ENCODE measurements around the gene CRISPLD2.
"Not testable (repeated sequence)": the region's sequence is repeated elsewhere in the genome, so short reads cannot be mapped to it uniquely, and the experiment has no call there.

Gene CRISPLD2

DNA sequence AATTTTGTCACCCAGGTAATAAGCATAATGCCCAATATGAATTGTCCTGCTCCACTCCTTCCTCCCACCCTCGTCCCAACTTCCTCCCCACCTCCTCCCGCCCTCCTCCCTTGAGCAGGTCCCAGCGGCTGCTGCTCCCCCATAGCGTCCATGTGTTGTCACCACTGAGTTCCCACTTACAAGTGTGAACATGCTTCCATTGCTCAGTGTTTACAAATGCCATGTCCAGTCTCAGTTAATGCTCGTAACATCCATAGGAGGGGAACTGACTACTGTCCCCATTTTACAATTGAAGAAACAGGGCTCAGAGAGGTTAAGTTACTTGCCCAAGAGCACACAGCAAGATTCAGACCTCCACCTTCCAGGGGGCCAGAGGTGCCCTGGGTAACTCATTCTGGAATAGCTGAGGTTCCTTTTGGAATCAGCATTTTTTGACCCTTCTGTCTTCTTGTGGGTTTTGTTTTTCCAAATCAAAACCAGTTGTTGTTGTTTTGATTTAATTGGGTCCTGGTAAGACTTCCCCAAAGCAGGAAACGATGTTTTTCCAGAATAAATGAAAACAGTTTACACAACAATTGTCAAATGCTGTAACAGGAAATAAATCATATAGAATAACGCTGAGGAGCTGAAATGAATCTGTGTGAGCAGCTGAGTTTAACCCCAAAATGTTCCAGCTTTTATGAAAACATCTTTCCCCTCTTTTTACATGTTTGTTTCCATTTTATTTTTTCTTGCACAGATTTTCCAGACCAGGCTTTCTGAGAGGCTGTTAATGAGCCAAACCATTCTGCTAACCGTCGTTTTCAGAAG is 117.6 kb downstream of the CRISPLD2 start:
- no peak for FAIRE-seq

DNA sequence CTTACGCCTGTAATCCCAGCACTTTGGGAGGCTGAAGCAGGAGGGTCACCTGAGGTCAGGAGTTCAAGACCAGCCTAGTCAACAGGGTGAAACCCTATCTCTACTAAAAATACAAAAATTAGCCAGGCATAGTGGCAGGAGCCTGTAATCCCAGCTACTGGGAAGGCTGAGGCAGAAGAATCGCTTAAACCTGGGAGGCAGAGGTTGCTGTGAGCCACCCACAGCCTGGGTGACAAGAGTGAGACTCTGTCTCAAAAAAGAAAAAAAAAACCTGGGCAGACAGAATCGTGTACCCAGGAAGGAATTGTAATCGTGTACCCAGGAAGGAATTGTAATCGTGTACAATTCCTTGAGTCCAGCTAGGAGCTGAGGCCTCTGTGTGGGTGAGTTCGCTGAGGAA is 118.8 kb downstream of the CRISPLD2 start:
- FAIRE-seq, result not testable (repeated sequence)

DNA sequence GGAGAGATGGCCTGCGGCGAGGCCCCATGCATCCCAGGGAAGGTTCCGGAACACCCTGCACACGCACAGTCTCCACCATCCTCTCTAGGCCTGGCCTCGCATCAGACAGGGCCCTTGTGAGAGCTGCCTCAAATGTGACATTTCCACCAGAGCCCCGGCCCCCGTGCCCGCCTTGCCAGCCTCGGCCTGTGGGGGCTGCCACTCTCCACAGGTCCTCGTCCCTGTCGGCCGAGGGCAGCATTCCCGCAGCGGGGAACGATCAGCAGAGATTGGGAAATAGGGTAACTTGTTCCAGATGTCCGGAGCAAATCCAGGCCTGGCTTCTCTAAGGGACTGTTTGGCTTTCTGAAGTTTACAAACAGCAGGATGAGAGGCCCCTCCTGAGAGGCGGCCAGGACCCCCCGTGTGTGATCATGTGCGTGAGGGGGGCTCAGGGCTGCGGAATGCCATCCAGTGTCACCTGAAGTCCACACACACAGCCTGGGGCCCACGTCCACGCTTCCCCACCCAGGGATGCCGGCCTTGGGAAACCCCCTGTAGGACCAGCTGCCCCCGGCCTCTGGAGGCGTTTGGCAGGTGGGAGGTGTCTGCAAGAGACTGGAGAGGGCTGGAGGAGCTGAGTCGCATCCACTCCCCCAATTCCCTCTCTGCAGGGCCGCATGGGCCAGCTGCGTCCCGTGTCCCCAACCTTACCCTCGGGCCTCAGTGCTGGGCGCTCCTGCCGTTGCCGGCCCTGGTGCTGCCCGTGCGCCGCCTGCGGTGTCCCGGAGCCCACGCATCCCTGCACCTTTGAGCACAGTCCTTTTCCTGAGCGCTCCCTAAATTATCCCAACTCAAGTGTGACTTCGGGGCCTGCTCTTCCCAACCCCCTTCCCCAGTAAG is 121.1 kb downstream of the CRISPLD2 start:
- FAIRE-seq, result no peak

DNA sequence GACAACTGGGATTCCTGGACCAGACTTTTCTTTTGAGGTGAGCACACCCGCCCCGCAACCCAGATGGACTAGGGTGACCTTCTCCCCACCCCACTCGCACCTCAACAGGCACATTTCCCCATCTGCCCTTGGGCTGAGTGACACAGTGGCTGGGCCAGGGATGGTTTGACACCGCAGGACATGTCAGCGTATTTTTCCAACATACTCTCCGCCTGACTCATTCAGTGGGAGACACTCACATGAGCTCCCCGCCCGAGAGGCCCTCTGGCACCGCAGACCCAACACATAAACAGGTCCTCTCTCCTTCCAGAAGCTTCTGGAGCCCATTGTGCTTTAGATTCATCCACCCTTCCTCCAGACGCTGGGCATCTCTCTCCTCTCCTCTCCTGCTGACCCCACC is 122.1 kb downstream of the CRISPLD2 start:
- no peak for FAIRE-seq

DNA sequence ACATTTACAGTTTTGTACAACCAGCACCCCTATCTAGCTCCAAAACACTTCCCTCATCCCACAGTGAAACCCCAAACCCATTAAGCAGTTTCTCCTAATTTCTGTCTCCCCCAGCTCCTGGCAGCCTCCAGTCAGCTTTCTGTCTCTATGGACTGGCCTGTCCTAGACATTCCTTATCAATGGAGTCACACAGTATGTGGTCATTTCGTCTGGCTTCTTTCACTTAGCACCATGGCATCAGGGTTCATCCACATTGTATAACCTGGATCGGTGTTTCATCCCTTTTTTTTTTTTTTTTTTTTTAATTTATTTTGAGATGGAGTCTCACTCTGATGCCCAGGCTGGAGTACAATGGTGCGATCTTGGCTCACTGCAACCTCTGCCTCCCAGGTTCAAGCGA is 123.0 kb downstream of the CRISPLD2 start:
- no peak for FAIRE-seq

DNA sequence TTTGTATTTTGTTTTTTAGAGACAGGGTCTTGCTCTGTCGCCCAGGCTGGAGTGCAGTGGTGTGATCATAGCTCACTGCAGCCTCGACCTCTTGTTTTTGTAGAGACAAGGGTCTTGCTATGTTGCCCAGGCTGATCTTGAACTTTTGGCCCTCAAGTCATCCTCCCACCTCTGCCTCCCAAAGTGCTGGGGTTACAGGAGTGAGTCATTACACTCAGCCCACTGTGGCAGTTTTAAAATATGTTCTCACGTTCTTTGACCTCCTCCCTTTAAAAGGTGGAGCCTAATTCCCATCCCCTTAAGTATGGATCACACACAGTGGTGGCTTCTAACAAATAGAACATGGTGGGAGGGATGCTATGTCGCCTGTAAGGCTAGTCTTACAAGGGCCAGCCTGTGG is 123.8 kb downstream of the CRISPLD2 start:
- FAIRE-seq, result no peak

DNA sequence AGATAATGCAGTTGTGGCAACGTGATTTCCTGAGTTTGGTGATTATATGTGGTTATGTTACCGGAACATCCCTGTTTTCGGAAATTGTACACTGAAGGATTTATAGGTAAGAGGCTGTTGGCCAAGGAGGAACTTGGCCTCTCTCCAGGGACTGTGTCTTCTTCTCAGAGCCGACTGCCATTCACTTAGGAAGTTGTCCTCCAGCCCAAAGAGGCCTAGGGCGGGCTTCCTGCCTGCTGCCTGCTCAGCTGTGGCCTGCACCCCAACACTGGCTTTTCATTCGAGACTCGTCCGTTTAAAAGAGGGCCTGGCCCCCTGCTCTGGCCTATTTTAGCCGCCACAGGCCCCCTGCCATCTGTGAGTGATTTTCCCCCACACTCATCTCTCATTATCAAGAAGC is 127.2 kb downstream of the CRISPLD2 start:
- FAIRE-seq, result no peak

GRCh38 chr16:84947996-84948850 is 128.4 kb downstream of the CRISPLD2 start:
- FAIRE-seq, result no peak

DNA sequence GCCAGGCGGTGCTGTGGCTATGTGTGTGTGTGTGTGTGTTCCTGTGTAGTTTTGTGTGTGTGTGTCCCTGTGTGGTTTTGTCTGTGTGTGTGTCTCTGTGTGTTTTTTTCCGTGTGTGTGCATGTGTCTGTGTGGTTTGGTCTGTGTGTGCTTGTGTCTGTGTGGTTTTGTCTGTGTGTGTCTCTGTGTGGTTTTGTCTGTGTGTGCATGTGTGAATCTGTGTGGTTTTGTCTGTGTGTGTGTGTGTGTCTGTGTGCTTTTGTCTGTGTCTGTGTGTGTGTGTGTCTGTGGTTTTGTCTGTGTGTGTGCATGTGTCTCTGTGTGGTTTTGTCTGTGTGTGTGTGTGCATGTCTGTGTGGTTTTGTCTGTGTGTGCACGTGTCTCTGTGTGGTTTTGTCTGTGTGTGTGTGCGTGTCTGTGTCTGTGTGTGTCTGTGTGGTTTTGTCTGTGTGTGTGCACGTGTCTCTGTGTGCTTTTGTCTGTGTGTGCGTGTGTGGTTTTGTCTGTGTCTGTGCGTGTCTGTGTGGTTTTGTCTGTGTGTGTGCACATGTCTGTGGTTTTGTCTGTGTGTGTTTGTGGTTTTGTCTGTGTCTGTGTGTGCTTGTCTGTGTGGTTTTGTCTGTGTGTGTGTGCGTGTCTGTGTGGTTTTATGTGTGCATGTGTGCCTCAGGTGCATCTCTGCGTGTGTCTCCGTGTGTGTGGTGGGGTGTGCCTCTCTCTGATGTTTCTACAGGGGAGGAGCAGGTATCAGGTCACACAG is 129.2 kb downstream of the CRISPLD2 start:
- FAIRE-seq, result no peak

DNA sequence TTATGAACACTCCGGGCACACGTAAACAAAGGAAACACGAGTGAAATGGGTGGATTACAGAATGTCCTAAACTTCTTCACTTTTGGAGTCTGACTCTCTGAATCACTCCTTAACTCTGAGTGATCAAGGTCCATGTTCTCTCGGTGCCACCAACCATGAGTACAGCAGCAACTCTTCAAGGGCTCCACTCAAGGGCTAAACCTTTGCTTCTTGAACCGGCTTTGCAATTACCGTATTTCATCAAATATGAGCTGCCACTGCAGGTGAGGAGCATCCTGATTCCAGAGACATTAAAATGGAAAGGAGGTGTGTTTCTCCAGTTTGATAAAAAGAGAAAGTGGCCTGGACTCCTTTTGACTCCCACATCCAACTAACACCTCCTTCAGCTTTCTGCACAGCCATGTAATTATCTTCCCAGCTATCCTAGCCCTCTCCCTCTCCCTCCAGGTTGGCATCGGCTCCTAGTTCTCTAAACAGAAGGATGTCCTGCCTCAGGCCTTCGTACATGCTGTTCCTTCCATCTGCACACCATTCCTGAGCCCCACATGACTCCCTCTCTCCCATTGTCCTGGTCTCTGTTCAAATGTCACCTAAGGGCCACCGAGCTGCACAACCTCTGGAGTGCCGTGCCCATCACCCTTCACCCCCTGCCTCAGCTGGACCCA is 130.1 kb downstream of the CRISPLD2 start:
- FAIRE-seq, result no peak

DNA sequence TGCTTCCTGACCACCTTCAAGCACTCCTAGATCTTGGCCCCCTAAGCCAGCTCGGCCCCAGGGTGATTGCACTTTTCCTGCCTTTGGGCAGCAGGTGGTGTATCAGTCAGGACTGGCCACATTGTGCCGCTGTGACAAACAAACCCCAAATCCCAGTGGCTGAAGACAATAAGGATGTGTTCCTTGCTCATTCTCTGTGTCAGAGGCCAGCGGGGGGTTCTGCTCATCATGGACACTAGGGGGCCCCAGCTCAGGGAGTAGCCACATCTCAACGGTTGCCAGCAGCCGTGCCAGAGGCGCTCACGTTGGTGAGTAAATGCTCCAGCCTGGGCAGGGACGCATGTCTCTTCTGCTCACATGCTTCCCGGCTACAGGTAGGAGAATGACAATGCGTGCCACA is 131.1 kb downstream of the CRISPLD2 start:
- FAIRE-seq, result no peak

DNA sequence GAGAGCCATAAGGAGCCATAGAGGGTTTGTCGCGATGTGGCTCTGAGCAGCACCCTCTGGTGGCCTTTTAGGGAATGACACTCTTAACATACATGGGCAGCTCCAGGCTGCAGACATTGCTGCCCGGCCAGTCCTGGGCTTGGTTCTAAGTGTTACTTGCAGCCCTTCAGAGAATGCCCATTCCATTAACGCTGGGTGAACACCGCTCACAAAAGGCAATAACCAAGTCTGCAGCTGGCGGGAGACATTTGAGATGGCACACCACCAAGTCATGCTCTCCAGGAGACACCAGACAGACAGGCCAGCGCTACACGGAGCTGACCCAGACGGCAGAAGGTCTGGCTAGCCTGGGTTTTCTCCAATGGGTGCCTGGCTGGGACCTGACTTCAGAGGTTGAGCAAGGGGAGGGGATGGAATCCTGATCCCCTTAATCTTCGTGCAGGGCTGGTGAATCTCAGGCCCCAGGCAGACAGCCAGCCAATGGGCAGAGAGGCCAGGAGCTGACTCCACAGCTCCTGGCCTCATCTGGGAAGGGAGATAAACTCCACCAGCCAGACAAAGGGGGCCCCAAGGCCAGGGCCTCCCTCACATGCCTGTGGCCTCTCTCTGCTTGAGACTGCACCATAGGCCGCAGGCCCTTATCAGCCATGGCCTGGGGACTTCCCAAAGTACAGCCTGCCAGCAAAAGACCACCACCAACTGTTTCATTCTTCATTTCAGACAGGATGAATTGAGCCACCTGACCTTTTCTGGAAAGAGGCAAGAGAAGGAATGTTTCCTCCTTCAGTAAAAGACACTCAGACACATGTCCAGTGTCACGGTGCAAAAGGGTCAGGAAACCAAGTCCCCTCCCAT is 132.8 kb downstream of the CRISPLD2 start:
- FAIRE-seq, result no peak

DNA sequence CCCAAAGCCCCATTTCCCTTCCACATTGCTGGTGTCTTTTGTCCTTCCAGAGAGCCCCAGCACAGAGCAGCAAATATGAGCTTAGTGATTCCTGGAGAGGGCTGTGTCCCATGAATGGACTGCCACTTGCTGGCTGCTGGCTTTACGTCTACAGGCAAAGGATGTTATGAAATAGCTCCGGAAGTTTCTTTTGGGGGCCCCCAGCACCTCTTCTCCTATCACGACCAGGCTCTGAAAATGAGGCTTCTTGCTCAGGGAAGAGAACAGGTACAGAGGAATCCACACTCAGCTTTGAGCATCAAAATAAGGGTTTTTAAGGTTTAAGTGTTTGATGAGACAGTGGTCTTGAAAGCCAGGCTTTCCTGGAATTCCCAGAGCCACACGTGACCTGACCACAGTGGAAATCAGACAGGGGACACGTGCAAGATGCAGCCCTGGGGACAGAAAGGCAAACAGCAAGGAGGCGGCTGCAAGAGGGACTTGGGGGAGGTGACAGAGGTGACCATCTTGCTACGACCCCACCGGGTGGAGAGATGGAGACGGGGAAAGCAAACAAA is 133.5 kb downstream of the CRISPLD2 start:
- no peak for FAIRE-seq

DNA sequence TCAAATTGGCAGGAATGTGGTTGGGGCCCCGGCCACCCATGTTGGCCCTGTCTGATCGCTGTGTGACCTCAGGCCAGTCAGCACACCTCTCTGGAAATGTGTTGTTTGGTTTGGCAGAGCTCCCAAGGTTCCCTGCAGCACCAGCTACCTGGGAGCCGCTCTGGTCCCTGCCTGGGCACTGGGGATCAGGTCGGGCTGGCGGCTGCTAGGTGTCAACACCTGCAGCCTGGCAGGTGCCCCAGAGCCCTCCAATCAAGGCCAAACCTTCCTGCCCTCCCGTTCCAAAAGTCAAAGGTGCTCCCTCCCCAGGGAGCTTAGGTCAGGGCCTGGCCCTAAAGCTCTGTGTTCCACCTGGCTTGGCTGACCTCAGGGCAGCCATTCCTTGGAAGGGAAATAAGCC is 135.6 kb downstream of the CRISPLD2 start:
- FAIRE-seq, result no peak

GRCh38 chr16:84957192-84957591 is 137.4 kb downstream of the CRISPLD2 start:
- FAIRE-seq, result no peak

GRCh38 chr16:84957792-84958191 is 138.0 kb downstream of the CRISPLD2 start:
- FAIRE-seq, result no peak
